ENCODE data around the gene HSD17B14.
"Not testable (repeated sequence)": the region's sequence is repeated elsewhere in the genome, so short reads cannot be mapped to it uniquely, and the experiment has no call there.

HSD17B14 gene

DNA sequence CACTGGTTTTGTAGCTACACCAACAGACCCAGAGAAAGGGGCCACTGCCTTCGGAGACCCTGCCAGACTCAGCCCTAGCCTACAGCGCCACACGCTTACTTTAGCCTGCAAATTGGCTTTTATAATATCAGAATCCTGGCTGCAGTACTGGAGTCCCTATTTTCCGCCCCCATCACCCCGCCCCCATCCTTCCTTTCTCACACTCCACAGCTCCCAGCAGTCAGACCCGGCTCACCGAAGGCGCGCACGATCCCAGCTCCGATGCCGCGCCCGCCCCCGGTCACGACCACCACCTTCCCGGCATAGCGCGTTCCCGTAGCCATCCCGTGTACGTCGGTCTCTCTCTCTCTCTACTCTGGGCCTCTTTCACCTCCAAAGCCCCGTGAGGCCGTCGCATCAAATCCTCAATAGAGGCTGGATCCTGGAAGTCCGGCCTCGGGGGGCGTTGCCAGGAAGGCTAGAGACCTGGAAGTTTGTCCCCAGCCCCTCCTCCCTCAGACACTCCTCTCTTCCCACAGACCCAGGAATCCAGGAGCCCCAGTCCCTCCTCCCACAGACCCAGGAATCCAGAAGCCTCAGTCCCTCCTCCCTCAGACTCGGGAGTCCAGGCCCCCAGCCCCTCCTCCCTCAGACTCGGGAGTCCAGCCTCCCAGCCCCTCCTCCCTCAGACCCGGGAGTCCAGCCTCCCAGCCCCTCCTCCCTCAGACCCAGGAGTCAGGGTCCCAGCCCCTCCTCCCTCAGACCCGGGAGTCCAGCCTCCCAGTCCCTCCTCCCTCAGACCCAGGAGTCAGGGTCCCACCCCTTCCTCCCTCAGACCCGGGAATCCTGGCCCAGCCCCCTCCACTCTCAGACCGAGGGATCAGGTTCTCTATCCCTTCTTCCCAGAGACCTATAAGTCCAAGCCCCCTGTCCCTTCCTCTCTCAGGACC is at the start of gene HSD17B14:
Gene HSD17B14 (minus strand): TSS at position 403 of the 929 bp plus-strand sequence. CDS start 80 bp downstream, at position 323.
- no peak for DNase-seq (ENCODE audit: low read depth, low spot score)

DNA sequence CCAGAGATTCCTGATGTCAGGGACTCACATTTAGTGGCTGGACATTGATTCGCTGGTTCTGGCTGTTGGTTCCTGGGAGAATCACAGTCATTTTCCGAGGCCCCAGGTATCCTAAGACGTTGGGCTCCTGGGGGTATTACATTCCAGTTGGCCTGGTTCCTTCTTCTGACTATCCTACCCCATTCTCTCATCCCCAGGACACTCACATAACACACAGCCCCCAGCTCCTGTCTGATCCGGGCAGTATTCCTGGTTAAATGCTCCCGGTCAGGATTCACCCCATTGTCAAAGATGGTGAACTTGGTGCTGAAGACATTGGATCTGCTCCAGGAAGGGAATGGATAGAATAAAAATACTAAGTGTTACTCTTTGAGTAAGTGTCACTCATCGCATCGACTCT is 47.4 kb upstream of the HSD17B14 start:
- DNase-seq (ENCODE audit: low read depth, low spot score) = no peak

DNA sequence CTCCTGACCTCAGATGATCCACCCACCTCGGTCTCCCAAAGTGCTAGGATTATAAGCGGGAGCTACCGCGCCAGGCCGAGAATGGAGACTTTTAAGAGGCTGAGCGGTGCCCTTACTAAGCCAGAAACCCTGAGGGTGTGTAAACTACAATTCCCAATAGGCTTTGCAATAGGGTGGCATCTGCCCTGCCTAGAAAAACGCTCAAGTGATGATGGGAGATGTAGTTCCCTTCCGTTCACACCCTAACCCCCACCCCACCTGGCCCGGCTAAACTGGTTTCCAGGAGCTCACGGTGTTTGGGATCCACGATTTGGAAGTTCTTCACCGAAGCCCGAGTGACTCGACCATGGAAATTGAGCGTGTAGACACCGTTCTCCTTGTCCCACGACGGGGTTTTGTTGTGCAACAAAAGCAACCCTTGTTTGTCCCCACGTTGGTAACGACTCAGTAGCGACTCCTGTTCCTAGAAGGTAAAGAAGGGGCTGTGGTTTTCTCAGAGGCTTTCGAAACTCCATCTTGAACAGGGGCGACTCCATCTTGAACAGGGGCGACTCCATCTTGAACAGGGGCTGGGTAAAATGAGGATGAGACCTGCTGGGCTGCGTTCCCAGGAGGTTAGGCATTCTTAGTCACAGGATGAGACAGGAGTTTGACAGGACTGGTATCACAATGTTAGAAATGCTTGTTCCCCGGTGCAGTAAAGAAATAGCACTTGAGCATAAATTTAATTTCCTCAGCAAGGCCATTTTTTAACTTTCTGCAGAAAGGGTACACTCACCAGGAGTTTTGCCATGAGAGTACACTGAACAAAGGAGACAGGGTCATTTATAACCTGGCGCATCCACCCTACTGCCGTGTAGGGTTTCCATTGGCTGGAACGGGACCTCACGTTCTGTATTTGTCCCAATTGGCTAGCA is 45.7 kb upstream of the HSD17B14 start:
- no peak for DNase-seq (ENCODE audit: low read depth, low spot score)

DNA sequence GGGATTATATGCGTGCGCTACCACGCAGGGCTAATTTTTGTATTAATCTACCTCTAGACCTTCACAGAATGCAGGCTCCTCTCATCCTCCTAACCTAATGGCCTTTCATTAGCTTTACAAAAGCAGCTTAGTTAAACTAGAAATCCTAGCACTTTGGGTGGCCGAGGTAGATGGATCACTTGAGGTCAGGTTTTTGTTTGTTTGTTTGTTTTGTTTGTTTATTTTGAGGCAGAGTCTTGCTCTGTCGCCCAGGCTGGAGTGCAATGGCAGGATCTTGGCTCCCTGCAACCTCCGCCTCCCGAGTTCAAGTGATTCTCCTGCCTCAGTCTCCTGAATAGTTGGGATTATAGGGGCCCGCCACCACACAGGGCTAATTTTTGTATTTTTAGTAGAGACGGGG is 43.4 kb upstream of the HSD17B14 start:
- not testable (repeated sequence) for DNase-seq (ENCODE audit: low read depth, low spot score)

DNA sequence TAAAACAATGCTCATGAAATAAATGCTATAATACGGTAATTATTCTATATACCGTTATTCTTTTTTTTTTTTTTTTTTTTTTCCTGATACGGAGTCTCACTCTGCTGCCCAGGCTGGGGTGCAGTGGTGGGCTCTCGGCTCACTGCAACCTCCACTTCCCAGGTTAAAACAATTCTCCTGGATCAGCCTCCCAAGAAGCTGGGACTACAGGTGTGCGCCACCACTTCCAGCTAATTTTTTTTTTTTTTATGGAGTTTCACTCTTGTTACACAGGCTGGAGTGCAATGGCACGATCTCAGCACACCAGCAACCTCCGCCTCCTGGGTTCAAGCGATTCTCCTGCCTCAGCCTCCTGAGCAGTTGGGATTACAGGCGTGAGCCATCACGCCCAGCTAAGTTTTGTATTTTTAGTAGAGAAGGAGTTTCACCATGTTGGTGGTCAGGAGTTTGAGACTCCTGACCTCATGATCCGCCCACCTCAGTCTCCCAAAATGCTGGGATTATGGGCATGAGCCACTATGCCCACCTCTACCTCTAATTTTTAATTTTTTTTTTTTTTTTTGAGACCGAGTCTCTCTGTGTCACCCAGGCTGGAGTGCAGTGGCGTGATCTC is 42.8 kb upstream of the HSD17B14 start:
- no peak for DNase-seq (ENCODE audit: low read depth, low spot score)

DNA sequence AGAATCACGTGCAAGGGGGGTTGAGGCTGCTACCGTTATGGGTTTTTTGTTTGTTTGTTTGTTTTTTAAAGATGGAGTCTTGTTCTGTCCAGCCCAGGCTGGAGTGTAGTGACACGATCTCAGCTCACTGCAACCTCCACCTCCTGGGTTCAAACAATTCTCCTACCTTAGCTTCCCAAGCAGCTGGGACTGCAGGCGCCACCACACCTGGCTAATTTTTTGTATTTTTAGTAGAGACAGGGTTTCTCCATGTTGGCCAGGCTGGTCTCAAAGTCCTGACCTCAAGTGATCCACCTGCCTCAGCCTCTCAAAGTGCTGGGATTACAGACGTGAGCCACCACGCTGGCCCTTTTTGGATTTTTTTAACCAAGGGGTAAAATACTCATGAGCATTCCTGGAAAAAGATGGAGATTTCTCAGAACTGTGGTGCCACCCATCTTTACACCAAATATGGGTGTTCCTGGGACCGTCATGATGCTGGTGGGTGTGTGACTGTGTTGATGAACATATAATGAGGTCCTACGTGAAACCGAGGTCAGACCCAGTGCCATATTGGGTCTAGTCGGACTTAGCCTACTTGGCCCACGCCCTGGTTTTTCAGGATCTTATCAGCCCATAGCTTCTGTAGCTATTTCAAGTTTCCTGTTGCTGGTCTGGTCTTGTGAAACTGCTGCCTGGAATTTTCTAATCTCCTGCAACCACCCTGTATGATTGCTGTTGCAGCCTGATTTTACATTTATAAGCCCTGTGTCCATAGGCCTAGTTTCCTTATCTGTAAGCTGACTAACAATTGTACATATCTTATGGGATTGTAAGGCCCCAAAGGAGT is 42.1 kb upstream of the HSD17B14 start:
- DNase-seq (ENCODE audit: low read depth, low spot score) = no peak

DNA sequence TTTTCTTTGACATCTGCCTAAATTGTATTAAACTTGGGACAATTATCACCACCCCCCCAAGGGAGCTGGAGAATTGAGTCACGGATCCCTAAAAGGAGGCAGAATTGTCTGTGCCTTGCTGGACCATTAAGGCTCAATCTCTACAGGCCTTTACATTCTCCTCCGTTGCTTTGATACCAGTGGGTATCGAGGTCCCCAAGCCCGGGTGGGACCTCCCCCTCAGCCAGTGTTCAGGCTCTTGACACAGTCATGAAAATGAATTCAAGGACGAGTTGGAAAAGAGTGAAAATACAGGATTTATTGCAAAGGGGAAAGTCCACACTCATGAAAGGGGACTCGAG is 41.5 kb upstream of the HSD17B14 start:
- no peak for DNase-seq (ENCODE audit: low read depth, low spot score)

DNA sequence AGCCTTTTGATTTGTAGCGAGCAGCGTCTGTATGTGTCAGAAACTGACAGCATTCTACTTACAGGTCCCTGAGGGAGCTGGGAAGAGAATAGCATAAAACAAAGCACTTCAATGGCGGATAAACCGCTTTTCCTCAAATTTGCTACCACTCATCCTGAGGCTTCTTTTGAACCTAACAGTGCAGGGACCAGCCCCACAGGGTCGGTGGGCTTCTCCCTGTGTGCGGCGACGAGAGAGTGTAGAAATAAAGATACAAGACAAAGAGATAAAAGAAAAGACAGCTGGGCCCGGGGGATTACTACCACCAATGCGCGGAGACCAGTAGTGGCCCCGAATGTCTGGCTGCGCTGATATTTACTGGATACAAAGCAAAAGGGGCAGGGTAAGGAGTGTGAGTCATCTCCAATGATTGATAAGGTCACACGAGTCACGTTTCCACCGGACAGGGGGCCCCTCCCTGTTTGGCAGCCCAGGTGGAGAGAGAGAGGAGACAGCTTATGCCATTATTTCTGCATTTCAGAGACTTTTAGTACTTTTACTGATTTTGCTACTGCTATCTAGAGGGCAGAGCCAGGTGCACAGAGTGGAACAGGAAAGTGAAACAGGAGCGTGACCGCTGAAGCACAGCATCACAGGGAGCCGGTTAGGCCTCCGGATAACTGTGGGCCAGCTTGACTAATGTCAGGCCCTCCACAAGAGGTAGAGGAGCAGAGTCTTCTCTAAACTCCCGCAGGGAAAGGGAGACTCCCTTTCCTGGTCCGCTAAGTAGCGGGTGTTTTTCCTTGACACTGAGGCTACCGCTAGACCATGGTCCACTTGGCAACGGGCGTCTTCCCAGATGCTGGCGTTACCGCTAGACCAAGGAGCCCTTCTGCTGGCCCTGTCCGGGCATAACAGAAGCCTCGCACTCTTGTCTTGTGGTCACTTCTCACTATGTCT is 40.0 kb upstream of the HSD17B14 start:
- not testable (repeated sequence) for DNase-seq (ENCODE audit: low read depth, low spot score)

DNA sequence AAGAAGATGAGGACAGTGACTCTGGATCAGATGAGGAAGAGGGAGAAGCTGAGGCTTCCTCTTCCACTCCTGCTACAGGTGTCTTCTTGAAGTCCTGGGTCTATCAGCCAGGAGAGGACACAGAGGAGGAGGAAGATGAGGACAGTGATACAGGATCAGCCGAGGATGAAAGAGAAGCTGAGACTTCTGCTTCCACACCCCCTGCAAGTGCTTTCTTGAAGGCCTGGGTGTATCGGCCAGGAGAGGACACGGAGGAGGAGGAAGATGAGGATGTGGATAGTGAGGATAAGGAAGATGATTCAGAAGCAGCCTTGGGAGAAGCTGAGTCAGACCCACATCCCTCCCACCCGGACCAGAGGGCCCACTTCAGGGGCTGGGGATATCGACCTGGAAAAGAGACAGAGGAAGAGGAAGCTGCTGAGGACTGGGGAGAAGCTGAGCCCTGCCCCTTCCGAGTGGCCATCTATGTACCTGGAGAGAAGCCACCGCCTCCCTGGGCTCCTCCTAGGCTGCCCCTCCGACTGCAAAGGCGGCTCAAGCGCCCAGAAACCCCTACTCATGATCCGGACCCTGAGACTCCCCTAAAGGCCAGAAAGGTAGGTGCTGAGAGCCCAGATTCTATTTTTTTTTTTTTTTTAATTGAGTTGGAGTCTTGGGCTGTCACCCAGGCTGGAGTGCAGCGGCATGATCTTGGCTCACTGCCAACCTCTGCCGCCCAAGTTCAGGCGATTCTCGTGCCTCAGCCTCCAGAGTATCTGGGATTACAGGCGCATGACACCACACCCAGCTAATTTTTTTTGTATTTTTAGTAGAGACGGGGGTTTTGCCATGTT is 38.2 kb upstream of the HSD17B14 start:
- no peak for DNase-seq (ENCODE audit: low read depth, low spot score)

DNA sequence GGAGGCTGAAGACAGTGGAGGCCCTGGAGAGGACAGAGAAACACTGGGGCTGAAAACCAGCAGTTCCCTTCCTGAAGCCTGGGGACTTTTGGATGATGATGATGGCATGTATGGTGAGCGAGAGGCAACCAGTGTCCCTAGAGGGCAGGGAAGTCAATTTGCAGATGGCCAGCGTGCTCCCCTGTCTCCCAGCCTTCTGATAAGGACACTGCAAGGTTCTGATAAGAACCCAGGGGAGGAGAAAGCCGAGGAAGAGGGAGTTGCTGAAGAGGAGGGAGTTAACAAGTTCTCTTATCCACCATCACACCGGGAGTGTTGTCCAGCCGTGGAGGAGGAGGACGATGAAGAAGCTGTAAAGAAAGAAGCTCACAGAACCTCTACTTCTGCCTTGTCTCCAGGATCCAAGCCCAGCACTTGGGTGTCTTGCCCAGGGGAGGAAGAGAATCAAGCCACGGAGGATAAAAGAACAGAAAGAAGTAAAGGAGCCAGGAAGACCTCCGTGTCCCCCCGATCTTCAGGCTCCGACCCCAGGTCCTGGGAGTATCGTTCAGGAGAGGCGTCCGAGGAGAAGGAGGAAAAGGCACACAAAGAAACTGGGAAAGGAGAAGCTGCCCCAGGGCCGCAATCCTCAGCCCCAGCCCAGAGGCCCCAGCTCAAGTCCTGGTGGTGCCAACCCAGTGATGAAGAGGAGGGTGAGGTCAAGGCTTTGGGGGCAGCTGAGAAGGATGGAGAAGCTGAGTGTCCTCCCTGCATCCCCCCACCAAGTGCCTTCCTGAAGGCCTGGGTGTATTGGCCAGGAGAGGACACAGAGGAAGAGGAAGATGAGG is 37.4 kb upstream of the HSD17B14 start:
- no peak for DNase-seq (ENCODE audit: low read depth, low spot score)

DNA sequence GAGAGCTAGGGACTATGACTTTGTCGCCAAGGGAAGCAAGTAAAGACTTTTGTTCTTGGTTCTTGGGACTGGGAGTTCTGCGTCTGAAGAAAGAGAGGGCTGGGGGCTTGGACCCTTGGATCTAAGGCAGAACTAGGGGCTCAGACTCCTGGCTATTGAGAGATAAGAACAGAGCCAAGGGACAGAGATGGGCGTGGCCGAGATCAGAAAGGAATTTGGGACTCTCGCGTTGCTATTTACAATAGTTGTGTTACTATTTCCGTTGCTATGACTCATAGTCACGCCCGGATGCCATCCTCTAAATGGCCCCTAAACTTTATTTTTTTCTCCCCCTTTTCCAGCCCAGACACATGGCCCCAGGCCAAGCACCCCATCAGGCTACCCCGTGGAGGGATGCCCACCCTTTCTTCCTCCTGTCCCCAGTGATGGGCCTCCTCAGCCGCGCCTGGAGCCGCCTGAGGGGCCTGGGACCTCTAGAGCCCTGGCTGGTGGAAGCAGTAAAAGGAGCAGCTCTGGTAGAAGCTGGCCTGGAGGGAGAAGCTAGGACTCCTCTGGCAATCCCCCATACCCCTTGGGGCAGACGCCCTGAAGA is 36.7 kb upstream of the HSD17B14 start:
- DNase-seq (ENCODE audit: low read depth, low spot score) = peak; percentile 59

DNA sequence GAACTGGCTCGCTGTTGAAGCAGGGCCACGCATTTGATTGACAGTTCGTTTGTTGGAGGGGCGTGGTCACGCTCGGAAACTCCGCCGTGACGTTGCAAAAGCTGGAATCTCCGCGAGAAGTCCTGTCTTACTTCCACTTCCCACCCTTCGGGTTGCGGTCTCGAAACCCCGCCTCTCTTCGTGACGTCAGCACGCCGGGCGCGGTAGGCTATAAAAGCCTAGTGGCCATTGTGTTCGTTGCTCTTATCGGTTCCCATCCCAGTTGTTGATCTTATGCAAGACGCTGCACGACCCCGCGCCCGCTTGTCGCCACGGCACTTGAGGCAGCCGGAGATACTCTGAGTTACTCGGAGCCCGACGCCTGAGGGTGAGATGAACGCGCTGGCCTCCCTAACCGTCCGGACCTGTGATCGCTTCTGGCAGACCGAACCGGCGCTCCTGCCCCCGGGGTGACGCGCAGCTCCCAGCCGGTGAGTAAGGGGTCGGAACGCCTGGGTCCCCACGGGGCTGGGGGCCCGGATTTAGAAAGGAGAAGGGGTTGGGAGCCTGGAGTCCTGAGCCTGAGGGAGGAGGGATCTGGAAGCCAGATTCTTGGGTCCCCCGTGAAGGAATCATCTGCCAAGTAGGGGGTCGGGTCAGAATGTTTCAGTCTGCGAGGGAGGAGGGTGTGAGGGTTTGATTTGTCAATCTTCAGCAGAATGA is 36.0 kb upstream of the HSD17B14 start, which contains the start of gene PPP1R15A:
Gene PPP1R15A (plus strand): TSS at position 240 of the 702 bp plus-strand sequence. CDS start 813 bp downstream, outside the sequence.
- DNase-seq (ENCODE audit: low read depth, low spot score) = peak; percentile 98

DNA sequence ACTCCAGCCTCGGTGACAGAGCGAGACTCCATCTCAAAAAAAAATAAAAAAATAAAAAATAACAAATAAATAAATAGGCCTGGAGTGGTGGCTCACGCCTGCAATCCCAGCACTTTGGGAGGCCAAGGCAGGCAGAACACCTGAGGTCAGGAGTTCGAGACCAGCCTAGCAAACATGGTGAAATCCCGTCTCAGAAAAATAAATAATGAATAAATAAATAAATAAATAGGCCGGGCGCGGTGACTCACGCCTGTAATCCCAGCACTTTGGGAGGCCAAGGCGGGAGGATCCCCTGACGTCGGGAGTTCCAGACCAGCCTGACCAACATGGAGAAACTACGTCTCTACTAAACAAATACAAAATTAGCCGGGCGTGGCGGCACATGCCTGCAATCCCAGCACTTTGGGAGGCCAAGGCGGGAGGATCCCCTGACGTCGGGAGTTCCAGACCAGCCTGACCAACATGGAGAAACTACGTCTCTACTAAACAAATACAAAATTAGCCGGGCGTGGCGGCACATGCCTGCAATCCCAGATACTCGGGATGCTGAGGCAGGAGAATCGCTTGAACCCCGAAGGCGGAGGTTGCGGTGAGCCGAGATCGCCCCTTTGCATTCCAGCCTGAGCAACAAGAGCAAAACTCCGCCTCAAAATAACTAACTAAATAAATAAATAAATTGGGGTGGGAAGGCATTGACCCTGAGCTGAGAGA is 35.3 kb upstream of the HSD17B14 start:
- not testable (repeated sequence) for DNase-seq (ENCODE audit: low read depth, low spot score)

DNA sequence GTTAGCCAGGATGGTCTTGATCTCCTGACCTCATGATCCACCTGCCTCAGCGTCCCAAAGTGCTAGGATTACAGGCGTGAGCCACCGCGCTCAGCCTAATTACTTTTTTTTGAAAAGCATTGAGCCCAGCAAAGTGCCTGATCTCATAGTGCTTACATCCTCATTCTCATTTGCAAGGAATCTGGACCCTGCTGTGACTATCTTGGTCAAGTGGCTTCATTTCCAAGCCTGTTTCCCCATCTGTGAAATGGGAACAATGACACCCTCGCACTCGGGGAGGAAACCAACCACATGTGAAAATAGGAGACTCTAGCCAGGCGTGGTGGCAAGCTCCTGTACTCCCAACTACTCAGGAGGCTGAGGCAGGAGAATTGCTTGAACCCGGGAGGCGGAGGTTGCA is 33.8 kb upstream of the HSD17B14 start:
- no peak for DNase-seq (ENCODE audit: low read depth, low spot score)

DNA sequence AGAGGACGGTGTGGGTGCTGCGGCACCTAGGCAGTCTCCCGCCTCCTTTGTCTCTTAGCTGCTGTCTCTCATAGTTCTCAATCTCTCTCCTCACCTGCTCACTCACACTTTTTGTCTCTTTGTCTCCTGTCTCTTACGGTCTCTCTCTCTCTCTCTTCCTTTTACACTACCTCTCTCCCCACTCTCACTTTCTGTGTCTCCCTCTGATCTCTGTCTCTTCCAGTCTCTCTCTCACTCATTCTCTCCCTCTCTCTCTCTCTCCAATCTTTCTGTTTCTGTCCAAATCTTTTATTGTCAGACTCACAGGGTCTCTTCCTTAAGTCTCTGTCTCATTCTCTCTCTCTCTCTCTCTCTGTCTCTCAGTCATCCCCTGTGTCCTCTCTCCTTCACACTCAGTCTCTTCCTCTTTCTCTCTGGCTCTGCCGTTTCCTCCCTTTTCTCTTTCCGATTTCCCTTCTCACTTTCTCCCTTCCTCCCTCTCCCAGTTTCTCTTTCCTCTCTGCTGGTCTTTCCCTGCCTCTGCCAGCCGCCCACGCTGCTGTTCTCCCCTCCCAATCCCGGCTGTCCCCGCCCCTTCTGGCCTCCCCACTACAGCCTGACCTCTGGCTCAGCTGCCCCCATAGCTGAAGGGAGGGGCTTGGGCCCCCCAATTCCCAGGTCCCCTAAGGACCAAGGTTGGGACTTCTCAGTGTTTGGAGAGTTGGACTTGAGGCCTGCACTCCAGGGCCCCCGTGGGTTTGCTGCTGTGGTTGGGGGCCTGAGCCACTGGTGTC is 32.0 kb upstream of the HSD17B14 start, which contains the start of gene PLEKHA4:
Gene PLEKHA4 (minus strand): TSS at position 504 of the 773 bp plus-strand sequence. CDS start 997 bp downstream, outside the sequence.
- DNase-seq (ENCODE audit: low read depth, low spot score) = no peak
